Central memory CD8-positive, alpha-beta T cell (primary cell): Measurements from ENCODE around the gene PCA3.

Experiments
- ATAC-seq: fragments of 150-1000 bp; cut with Tn5 transposase; replicated peaks from 2 replicates; pipeline ENCODE4 v1.10.0; 2022; ENCODE audit warnings: mild to moderate bottlenecking, moderate FRiP score, moderate number of reproducible peaks; ENCODE audit not compliant: poor library complexity, severe bottlenecking; ENCODE audit errors: extremely low read depth
- DNase-seq, 2 donors: peaks; one replicate each; pipeline ENCODE4 v3.0.0; 2021; ENCODE audit warnings: low spot score in 2 of 2
- H3K27ac Mint-ChIP-seq: one replicate; pipeline ENCODE4 v1.8.0; 2022; ENCODE audit warnings: low read depth, mild to moderate bottlenecking, moderate library complexity, mixed read lengths
- H3K27me3 Mint-ChIP-seq: one replicate; pipeline ENCODE4 v1.8.0; 2022; ENCODE audit warnings: mixed read lengths
- H3K36me3 Mint-ChIP-seq: one replicate; pipeline ENCODE4 v1.8.0; 2022; ENCODE audit warnings: mild to moderate bottlenecking, moderate library complexity, mixed read lengths; ENCODE audit not compliant: insufficient read depth
- H3K4me1 Mint-ChIP-seq: one replicate; pipeline ENCODE4 v1.8.0; 2022; ENCODE audit warnings: mixed read lengths
- H3K4me3 Mint-ChIP-seq: one replicate; pipeline ENCODE4 v1.8.0; 2022; ENCODE audit warnings: mild to moderate bottlenecking, moderate library complexity, mixed read lengths
- H3K9me3 Mint-ChIP-seq: one replicate; pipeline ENCODE4 v1.8.0; 2022; ENCODE audit warnings: mixed read lengths

Gene PCA3

GRCh38 chr9:76764138-76764537, at the start of gene PCA3:
Gene PCA3, plus strand, starts transcription at chr9:76764438.
- no peak within 1 kb of the TSS for H3K4me3 Mint-ChIP-seq
- peaks cover 29% of the 10 kb centered on the region for H3K27me3 Mint-ChIP-seq
- no peaks in the 10 kb centered on the region for H3K9me3 Mint-ChIP-seq
- no peak for DNase-seq
- ATAC-seq: no peak
- H3K4me1 Mint-ChIP-seq: no peaks in the 10 kb centered on the region
- H3K36me3 Mint-ChIP-seq: no peaks in the 10 kb centered on the region
- no peak within 1 kb of the TSS for H3K27ac Mint-ChIP-seq

- DNase-seq (no peak), ATAC-seq (no peak)
- Mint-ChIP-seq H3K36me3 (peaks cover 1% of the 10 kb centered on the region), H3K27ac (no peak overlapping the region), H3K27me3 (peaks cover 51% of the 10 kb centered on the region), H3K9me3 (no peaks in the 10 kb centered on the region), H3K4me3 (no peak overlapping the region), H3K4me1 (no peaks in the 10 kb centered on the region)
Observed at GRCh38 chr9:76716085-76716672, 48.1 kb upstream of the PCA3 start.

GRCh38 chr9:76717176-76717575, 47.1 kb upstream of the PCA3 start:
- H3K27me3 Mint-ChIP-seq: peaks cover 41% of the 10 kb centered on the region
- H3K4me3 Mint-ChIP-seq: no peak overlapping the region
- H3K9me3 Mint-ChIP-seq: no peaks in the 10 kb centered on the region
- DNase-seq (no peak), ATAC-seq (no peak)
- H3K4me1 Mint-ChIP-seq: no peaks in the 10 kb centered on the region
- H3K36me3 Mint-ChIP-seq: peaks cover 1% of the 10 kb centered on the region
- H3K27ac Mint-ChIP-seq: no peak overlapping the region

- DNase-seq: no peak
- Mint-ChIP-seq H3K4me3 (no peak overlapping the region), H3K27me3 (peaks cover 37% of the 10 kb centered on the region), H3K27ac (no peak overlapping the region), H3K9me3 (no peaks in the 10 kb centered on the region), H3K36me3 (peaks cover 1% of the 10 kb centered on the region), H3K4me1 (no peaks in the 10 kb centered on the region)
- no peak for ATAC-seq
Observed at GRCh38 chr9:76717613-76718012, 46.6 kb upstream of the PCA3 start.

- DNase-seq: no peak
- H3K9me3 Mint-ChIP-seq: no peaks in the 10 kb centered on the region
- no peak overlapping the region for H3K27ac Mint-ChIP-seq
- peaks cover 1% of the 10 kb centered on the region for H3K36me3 Mint-ChIP-seq
- ATAC-seq: no peak
- H3K27me3 Mint-ChIP-seq: peaks cover 31% of the 10 kb centered on the region
- H3K4me1 Mint-ChIP-seq: no peaks in the 10 kb centered on the region
- no peak overlapping the region for H3K4me3 Mint-ChIP-seq
Observed at GRCh38 chr9:76718166-76718565, 46.1 kb upstream of the PCA3 start.

GRCh38 chr9:76720245-76720644, 44.0 kb upstream of the PCA3 start:
- Mint-ChIP-seq H3K27me3 (peaks cover 35% of the 10 kb centered on the region), H3K4me1 (no peaks in the 10 kb centered on the region), H3K9me3 (no peaks in the 10 kb centered on the region), H3K36me3 (peaks cover 1% of the 10 kb centered on the region), H3K27ac (no peak overlapping the region), H3K4me3 (no peak overlapping the region)
- ATAC-seq: no peak
- DNase-seq: no peak

DNA sequence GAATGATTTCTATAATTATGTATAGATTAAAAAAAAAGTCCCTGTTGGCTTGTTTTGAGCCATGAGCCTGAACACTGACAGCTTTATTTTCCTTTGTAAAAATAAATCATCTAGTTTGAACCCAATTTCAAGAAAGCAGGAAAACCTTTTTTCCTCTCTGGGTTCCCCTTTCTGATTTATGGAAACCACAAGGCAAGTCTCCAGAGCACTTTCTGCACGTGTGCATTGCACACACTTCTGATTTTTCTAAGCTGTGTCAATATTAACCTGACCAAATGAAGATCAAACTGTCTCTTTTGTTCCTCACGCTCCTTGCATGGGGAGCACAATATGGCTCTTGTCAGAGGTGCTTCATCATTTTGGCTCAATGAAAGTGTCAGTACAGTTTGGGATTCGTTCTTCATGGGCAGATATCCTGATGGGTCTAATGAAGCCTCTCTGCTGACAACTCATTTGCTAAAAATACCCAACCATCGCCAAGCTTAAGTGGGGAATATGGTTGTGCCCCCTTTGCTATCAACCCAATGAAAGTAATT, 39.2 kb upstream of the PCA3 start:
- ATAC-seq (no peak), DNase-seq (no peak)
- Mint-ChIP-seq H3K9me3 (no peaks in the 10 kb centered on the region), H3K4me1 (no peaks in the 10 kb centered on the region), H3K36me3 (no peaks in the 10 kb centered on the region), H3K4me3 (no peak overlapping the region), H3K27ac (no peak overlapping the region), H3K27me3 (peaks cover 24% of the 10 kb centered on the region)

DNA sequence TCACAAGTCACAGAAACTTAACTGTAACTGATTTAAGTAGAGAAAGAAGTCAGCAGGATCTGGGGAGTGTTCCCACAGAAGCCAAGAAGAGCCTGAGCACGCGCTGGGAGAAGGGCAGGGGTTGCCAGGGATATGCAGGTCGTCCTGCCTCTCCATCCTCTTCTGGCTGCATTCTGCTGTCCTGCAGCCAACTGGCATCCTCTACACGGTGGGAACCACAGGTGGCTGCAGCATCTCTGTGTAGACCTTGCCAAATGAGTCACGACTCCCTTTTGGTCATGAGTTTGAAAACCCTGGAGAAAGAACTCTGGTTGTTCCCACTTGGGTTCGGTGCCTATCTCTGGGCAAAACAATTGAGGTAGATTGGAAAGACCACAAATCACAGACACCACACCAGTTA, 38.4 kb upstream of the PCA3 start:
- H3K27me3 Mint-ChIP-seq: peaks cover 32% of the 10 kb centered on the region
- H3K4me1 Mint-ChIP-seq: no peaks in the 10 kb centered on the region
- no peak overlapping the region for H3K27ac Mint-ChIP-seq
- H3K4me3 Mint-ChIP-seq: no peak overlapping the region
- no peaks in the 10 kb centered on the region for H3K9me3 Mint-ChIP-seq
- DNase-seq (no peak), ATAC-seq (no peak)
- no peaks in the 10 kb centered on the region for H3K36me3 Mint-ChIP-seq

DNA sequence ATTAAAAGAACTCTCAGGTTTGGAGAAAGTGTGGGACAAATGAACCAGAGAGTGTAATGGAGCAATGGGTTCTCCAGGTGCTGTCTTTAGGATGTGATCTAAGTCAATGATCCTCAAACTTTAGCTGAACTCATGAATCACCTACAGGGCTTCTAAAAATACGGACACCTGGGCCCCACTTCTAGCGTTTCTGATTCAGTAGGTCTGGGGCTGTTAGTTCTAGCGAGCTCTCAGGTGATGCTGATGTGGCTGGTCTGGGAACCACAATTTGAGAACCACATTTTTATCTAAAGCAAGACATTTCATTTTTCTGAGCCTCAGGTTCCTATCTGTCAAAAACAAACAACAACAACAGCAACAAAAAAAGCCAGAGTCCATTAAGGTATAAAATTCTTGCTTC, 35.1 kb upstream of the PCA3 start:
- Mint-ChIP-seq H3K4me3 (no peak overlapping the region), H3K9me3 (no peaks in the 10 kb centered on the region)

GRCh38 chr9:76729980-76730737, 34.1 kb upstream of the PCA3 start:
- no peak overlapping the region for H3K27ac Mint-ChIP-seq
- no peaks in the 10 kb centered on the region for H3K4me1 Mint-ChIP-seq

More for the DNA sequence above, 35.1 kb upstream of the PCA3 start:
- no peak overlapping the region for H3K27ac Mint-ChIP-seq
- H3K4me1 Mint-ChIP-seq: no peaks in the 10 kb centered on the region
- DNase-seq (no peak), ATAC-seq (no peak)
- H3K36me3 Mint-ChIP-seq: no peaks in the 10 kb centered on the region
- H3K27me3 Mint-ChIP-seq: peaks cover 37% of the 10 kb centered on the region

DNA sequence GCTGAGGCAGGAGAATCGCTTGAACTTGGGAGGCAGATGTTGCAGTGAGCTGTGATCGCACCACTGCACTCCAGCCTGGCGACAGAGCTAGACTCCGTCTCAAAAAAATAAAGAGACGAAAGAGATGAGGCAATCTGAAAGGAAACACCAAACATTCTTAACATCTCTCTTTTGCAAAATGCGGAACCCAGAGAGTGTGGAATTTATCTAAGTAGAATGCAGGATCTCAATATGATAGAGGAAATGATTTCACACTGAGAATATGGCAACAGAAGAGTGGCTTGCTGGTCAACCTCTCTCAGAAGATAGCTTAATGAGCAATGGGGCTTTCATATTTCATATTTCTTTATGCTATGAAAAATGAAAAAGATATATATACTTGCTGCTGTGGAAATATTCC, 33.4 kb upstream of the PCA3 start:
- peaks cover 34% of the 10 kb centered on the region for H3K27me3 Mint-ChIP-seq
- no peaks in the 10 kb centered on the region for H3K4me1 Mint-ChIP-seq
- H3K27ac Mint-ChIP-seq: no peak overlapping the region
- H3K36me3 Mint-ChIP-seq: no peaks in the 10 kb centered on the region
- H3K9me3 Mint-ChIP-seq: no peaks in the 10 kb centered on the region
- ATAC-seq: no peak
- H3K4me3 Mint-ChIP-seq: no peak overlapping the region
- no peak for DNase-seq

More at GRCh38 chr9:76729980-76730737, 34.1 kb upstream of the PCA3 start:
- Mint-ChIP-seq H3K27me3 (peaks cover 39% of the 10 kb centered on the region), H3K9me3 (no peaks in the 10 kb centered on the region), H3K36me3 (no peaks in the 10 kb centered on the region), H3K4me3 (no peak overlapping the region)
- DNase-seq: no peak
- ATAC-seq: no peak

- H3K27ac Mint-ChIP-seq: no peak overlapping the region
- no peaks in the 10 kb centered on the region for H3K9me3 Mint-ChIP-seq
- H3K36me3 Mint-ChIP-seq: no peaks in the 10 kb centered on the region
- peaks cover 41% of the 10 kb centered on the region for H3K27me3 Mint-ChIP-seq
- no peaks in the 10 kb centered on the region for H3K4me1 Mint-ChIP-seq
- no peak overlapping the region for H3K4me3 Mint-ChIP-seq
- ATAC-seq (no peak), DNase-seq (no peak)
Observed at GRCh38 chr9:76732341-76732958, 31.8 kb upstream of the PCA3 start.

DNA sequence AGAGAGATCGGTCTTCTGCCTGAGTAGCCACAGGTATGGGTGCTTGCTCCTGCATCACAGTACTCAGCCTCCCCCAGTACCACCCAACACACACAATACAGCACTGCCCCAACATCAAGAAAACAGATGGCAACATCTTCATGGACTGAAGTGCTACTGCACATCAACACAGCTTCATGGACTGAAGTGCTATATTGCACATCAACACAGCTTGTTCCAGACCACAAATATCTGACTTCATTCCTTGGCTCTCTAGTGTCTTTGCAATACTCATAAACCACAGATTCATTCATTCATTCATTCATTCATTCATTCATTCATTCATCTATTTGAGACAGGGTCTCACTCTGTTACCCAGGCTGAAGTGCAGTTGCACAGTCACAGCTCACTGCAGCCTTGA, 31.1 kb upstream of the PCA3 start:
- Mint-ChIP-seq H3K4me1 (no peaks in the 10 kb centered on the region), H3K9me3 (no peaks in the 10 kb centered on the region), H3K27ac (no peak overlapping the region), H3K36me3 (no peaks in the 10 kb centered on the region), H3K27me3 (peaks cover 43% of the 10 kb centered on the region), H3K4me3 (no peak overlapping the region)
- ATAC-seq: no peak
- DNase-seq: no peak
